ENCODE measurements around the gene DPEP1.

The DPEP1 gene

DNA sequence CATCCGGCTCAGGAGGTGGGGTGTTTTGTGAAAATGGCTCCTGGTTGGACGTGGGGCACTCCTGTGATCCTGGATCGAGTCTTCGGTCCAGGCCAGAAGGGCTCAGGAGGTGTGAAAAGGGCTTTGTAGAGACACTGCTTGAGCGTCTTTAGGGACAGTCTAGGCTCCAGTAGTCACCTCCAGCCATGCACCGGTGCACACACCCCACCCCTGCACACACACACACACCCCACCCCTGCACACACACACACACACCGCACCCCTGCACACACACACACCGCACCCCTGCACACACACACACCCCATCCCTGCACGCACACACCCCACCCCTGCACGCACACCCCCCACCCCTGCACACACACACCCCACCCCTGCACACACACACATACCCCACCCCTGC lies 25.0 kb downstream of the DPEP1 start:
- H3K27me3 ChIP-seq: peaks cover 22% of the 10 kb centered on the region
- no peak overlapping the region for H3K27ac ChIP-seq
- TF ChIP-seq, protein P1, sequence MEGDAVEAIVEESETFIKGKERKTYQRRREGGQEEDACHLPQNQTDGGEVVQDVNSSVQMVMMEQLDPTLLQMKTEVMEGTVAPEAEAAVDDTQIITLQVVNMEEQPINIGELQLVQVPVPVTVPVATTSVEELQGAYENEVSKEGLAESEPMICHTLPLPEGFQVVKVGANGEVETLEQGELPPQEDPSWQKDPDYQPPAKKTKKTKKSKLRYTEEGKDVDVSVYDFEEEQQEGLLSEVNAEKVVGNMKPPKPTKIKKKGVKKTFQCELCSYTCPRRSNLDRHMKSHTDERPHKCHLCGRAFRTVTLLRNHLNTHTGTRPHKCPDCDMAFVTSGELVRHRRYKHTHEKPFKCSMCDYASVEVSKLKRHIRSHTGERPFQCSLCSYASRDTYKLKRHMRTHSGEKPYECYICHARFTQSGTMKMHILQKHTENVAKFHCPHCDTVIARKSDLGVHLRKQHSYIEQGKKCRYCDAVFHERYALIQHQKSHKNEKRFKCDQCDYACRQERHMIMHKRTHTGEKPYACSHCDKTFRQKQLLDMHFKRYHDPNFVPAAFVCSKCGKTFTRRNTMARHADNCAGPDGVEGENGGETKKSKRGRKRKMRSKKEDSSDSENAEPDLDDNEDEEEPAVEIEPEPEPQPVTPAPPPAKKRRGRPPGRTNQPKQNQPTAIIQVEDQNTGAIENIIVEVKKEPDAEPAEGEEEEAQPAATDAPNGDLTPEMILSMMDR (IDR thresholded peaks at IDR 0.05): no peak
- no peaks in the 10 kb centered on the region for H3K36me3 ChIP-seq
- no peaks in the 10 kb centered on the region for H3K9me3 ChIP-seq
- H3K4me3 ChIP-seq (ENCODE audit: low read depth in 1 of 2, low read length in 1 of 2): no peak overlapping the region
- H3K4me1 ChIP-seq (ENCODE audit: control insufficient read depth in 1 of 2, insufficient read depth in 1 of 2, low read depth in 1 of 2, low read length in 1 of 2): peaks cover 0 to 5% of the 10 kb centered on the region in 2 experiments

- Histone ChIP-seq H3K9me3 (no peaks in the 10 kb centered on the region), H3K4me3 (ENCODE audit: low read depth in 1 of 2, low read length in 1 of 2) (no peak overlapping the region), H3K27ac (no peak overlapping the region), H3K27me3 (peaks cover 22% of the 10 kb centered on the region), H3K4me1 (ENCODE audit: control insufficient read depth in 1 of 2, insufficient read depth in 1 of 2, low read depth in 1 of 2, low read length in 1 of 2) (peaks cover 0 to 5% of the 10 kb centered on the region in 2 experiments), H3K36me3 (peaks cover 6% of the 10 kb centered on the region)
- TF ChIP-seq, protein P1 (IDR thresholded peaks at IDR 0.05): no peak
Observed at GRCh38 chr16:89639385-89639784, 25.9 kb downstream of the DPEP1 start.

GRCh38 chr16:89641458-89642119 lies 28.1 kb downstream of the DPEP1 start:
- H3K27ac ChIP-seq: no peak overlapping the region
- H3K27me3 ChIP-seq: peaks cover 22% of the 10 kb centered on the region
- no peak overlapping the region for H3K4me3 ChIP-seq (ENCODE audit: low read depth in 1 of 2, low read length in 1 of 2)
- H3K36me3 ChIP-seq: peaks cover 28% of the 10 kb centered on the region
- H3K4me1 ChIP-seq (ENCODE audit: control insufficient read depth in 1 of 2, insufficient read depth in 1 of 2, low read depth in 1 of 2, low read length in 1 of 2): peaks cover 0 to 5% of the 10 kb centered on the region in 2 experiments
- no peaks in the 10 kb centered on the region for H3K9me3 ChIP-seq
- TF ChIP-seq, protein P1 (IDR thresholded peaks at IDR 0.05): no peak

DNA sequence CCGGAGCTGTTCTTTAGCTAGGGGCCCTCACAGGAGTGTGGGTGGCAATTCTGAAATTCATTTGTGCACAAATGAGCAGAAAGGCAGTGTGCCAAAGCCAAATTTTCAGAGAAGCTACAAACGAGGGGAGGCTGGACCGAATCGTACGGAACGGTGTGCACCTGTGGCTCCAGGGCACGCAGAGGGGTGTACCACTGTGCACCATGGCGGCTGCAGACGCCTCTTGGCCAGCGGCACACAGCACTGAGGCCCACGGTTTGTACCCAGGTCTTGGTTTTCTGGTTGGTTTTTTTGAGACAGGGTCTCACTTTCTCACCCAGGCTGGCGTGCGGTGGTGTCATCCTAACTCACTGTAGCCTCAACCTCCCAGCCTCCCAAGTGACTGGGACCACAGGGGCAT lies 29.1 kb downstream of the DPEP1 start:
- peaks cover 36% of the 10 kb centered on the region for H3K36me3 ChIP-seq
- H3K9me3 ChIP-seq: no peaks in the 10 kb centered on the region
- peaks cover 22% of the 10 kb centered on the region for H3K27me3 ChIP-seq
- TF ChIP-seq, protein P1 (IDR thresholded peaks at IDR 0.05): no peak
- no peak overlapping the region for H3K27ac ChIP-seq
- H3K4me3 ChIP-seq (ENCODE audit: low read depth in 1 of 2, low read length in 1 of 2): no peak overlapping the region
- peaks cover 0 to 5% of the 10 kb centered on the region in 2 experiments for H3K4me1 ChIP-seq (ENCODE audit: control insufficient read depth in 1 of 2, insufficient read depth in 1 of 2, low read depth in 1 of 2, low read length in 1 of 2)

DNA sequence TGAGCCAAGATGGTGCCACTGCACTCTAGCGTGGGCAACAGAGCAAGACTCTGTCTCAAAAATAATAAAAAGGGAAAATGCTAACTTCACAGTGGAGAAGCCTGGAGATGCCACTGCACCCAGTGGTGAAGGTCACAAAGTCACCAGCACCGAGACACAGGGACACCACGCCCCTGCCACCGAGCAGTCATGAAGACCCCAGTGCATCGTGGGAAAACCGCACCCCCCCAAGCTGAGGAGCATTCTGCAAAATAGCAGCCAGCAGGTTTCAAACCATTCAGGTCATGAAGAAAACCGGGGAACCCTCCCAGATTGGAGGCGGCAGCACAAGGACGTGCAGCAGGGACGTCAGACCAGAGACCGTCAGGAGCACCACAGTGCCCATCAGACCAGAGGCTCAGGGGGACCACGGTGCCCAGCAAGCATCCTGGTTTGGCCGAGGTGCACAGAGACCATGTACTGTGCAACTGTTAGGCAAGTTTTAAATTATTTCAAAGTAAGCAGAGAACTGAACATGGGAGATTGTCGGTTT lies 30.4 kb downstream of the DPEP1 start:
- Histone ChIP-seq H3K27ac (no peak overlapping the region), H3K4me1 (ENCODE audit: control insufficient read depth in 1 of 2, insufficient read depth in 1 of 2, low read depth in 1 of 2, low read length in 1 of 2) (peaks cover 0 to 5% of the 10 kb centered on the region in 2 experiments), H3K36me3 (peaks cover 41% of the 10 kb centered on the region), H3K4me3 (ENCODE audit: low read depth in 1 of 2, low read length in 1 of 2) (no peak overlapping the region), H3K27me3 (peaks cover 22% of the 10 kb centered on the region), H3K9me3 (no peaks in the 10 kb centered on the region)
- TF ChIP-seq, protein P1 (IDR thresholded peaks at IDR 0.05): no peak
